HepG2 (cell line): Measurements from ENCODE around the gene FBXL7. TPM values are rescaled to one million over a fixed set of nuclear protein-coding genes. Genes with fewer than 3 reads are reported as not detected.

Source experiments
- ATAC-seq: fragments of 200-7000 bp; cut with Tn5 transposase; 3 replicates; pipeline ENCODE4 v1.9.1; 2020; ENCODE audit warnings: mild to moderate bottlenecking, moderate library complexity
- BruUV-seq: library from RNA; stranded (reverse); fragments of 400-500 nt; replicated peaks from 2 replicates; lab custom pipeline; 2021; lab: Mats Ljungman, UMichigan
- CTCF ChIA-PET: fragments of 300-600 bp; formaldehyde crosslinking; extraction: SDS; loops from one replicate; lab custom pipeline; 2021; ENCODE audit warnings: low total read pairs, inconsistent platforms, low intra/inter-chr PET ratio; lab: Yijun Ruan, JAX
- POLR2A ChIA-PET: fragments of 350-600 bp; sonication (Branson Sonifier 250); formaldehyde crosslinking; loops from one replicate; lab custom pipeline; 2020; ENCODE audit warnings: antibody characterized with exemption, inconsistent platforms; lab: Yijun Ruan, JAX
- DNase-seq: peaks from one replicate; pipeline ENCODE4 v3.0.0-alpha.2; 2015; ENCODE audit warnings: low spot score
- FAIRE-seq: peaks from 3 replicates; lab custom pipeline; 2011; peaks lifted over from hg19 to GRCh38; lab: Jason Lieb, UNC
- H2AFZ ChIP-seq: one replicate; pipeline ENCODE4 v1.6.1; 2011; ENCODE audit warnings: low read length, inconsistent platforms
- H3K27ac ChIP-seq: fragments of 300-600 bp; 3 replicates; pipeline ENCODE4 v1.8.0; 2011; ENCODE audit warnings: mixed run types, mild to moderate bottlenecking, mixed read lengths, low read length, inconsistent platforms; ENCODE audit not compliant: insufficient read depth; ENCODE audit errors: extremely low read length
- H3K27me3 ChIP-seq, 2 experiments: fragments of 200-600 bp in 1 of 2; 2 replicates in 1 of 2; 3 replicates in 1 of 2; pipeline versions ENCODE4 v1.6.0 to v1.8.0; 2011; ENCODE audit warnings: low read length in 2 of 2, mild to moderate bottlenecking in 2 of 2, moderate library complexity in 2 of 2, inconsistent platforms in 1 of 2; ENCODE audit not compliant: insufficient read depth in 2 of 2, control insufficient read depth in 1 of 2
- H3K36me3 ChIP-seq, 2 experiments: fragments of 200-600 bp in 1 of 2; replicated peaks in 1 of 2; 2 replicates in 1 of 2; 3 replicates in 1 of 2; pipeline versions ENCODE4 v1.5.1 to v1.8.0; 2011; ENCODE audit warnings: low read length in 2 of 2, inconsistent platforms in 1 of 2; ENCODE audit not compliant: insufficient read depth in 2 of 2, control insufficient read depth in 1 of 2
- H3K4me1 ChIP-seq: 2 replicates; pipeline ENCODE4 v1.5.1; 2012; ENCODE audit warnings: low read length, inconsistent platforms; ENCODE audit not compliant: insufficient read depth
- H3K4me2 ChIP-seq: 2 replicates; pipeline ENCODE4 v1.6.0; 2011; ENCODE audit warnings: low read depth, low read length, inconsistent platforms
- H3K4me3 ChIP-seq, 3 experiments: fragments of 200-600 bp in 1 of 3; sonication (generic), shearing (Covaris generic) in 1 of 3; replicated peaks in 1 of 3; 2 replicates each; pipeline ENCODE4 v1.5.1; 2011 to 2016; ENCODE audit warnings: low read length in 3 of 3, inconsistent platforms in 2 of 3, low read depth in 2 of 3, mild to moderate bottlenecking in 2 of 3, control low read depth in 1 of 3, mixed read lengths in 1 of 3; ENCODE audit not compliant: insufficient read depth in 1 of 3
- H3K79me2 ChIP-seq: one replicate; pipeline ENCODE4 v1.6.1; 2011; ENCODE audit warnings: low read length, inconsistent platforms; ENCODE audit not compliant: insufficient read depth
- H3K9ac ChIP-seq: 2 replicates; pipeline ENCODE4 v1.6.0; 2011; ENCODE audit warnings: mild to moderate bottlenecking, low read depth, low read length, inconsistent platforms; ENCODE audit not compliant: insufficient read depth
- H3K9me3 ChIP-seq: 2 replicates; pipeline ENCODE4 v1.5.1; 2012; ENCODE audit warnings: mild to moderate bottlenecking, low read length
- H4K20me1 ChIP-seq: 2 replicates; pipeline ENCODE4 v1.6.0; 2011; ENCODE audit warnings: inconsistent platforms, mild to moderate bottlenecking, low read length, moderate library complexity; ENCODE audit not compliant: insufficient read depth
- FOXM1 ChIP-seq: sonication (generic); formaldehyde crosslinking; IDR thresholded peaks from 2 replicates; pipeline ENCODE4 v1.5.0; 2020; ENCODE audit warnings: missing genetic modification reagents
- RXRA ChIP-seq: sonication (generic); formaldehyde crosslinking; IDR thresholded peaks from 2 replicates; pipeline ENCODE4 v1.5.1; 2020; ENCODE audit warnings: missing genetic modification reagents
- ZIK1 ChIP-seq: sonication (generic); formaldehyde crosslinking; IDR thresholded peaks from 2 replicates; pipeline ENCODE4 v1.5.0; 2020; ENCODE audit warnings: mild to moderate bottlenecking, low read depth, missing genetic modification reagents, borderline replicate concordance
- ZNF253 ChIP-seq: sonication (generic); formaldehyde crosslinking; IDR thresholded peaks from 2 replicates; pipeline ENCODE4 v1.8.0; 2022; ENCODE audit warnings: mild to moderate bottlenecking, missing genetic modification reagents, borderline replicate concordance
- ZNF530 ChIP-seq: sonication (generic); formaldehyde crosslinking; IDR thresholded peaks from 2 replicates; pipeline ENCODE4 v1.5.0; 2020; ENCODE audit warnings: low read depth, mild to moderate bottlenecking, missing genetic modification reagents
- ZNF562 ChIP-seq: sonication (generic); formaldehyde crosslinking; IDR thresholded peaks from 2 replicates; pipeline ENCODE4 v1.8.0; 2022; ENCODE audit warnings: missing genetic modification reagents, borderline replicate concordance
- ZNF878 ChIP-seq: sonication (generic); formaldehyde crosslinking; IDR thresholded peaks from 2 replicates; pipeline ENCODE4 v1.8.1; 2023; ENCODE audit warnings: mild to moderate bottlenecking, missing genetic modification reagents, moderate library complexity
- WGBS: methylation state at CpG from one replicate; pipeline ENCODE4 v1.1.6; 2017; ENCODE audit warnings: low lambda C conversion rate; 5-methylcytosine and 5-hydroxymethylcytosine counted together
- in situ Hi-C: cut with HindIII; loops from 2 replicates; pipeline ENCODE4 v1.10.0; 2017; ENCODE audit warnings: low pct_unique_long_range_greater_than_20kb; ENCODE audit not compliant: extremely low pct_ligation_motif_present
- intact Hi-C: fragments of 100-400 bp; cut with micrococcal nuclease; formaldehyde crosslinking; loops from one replicate; pipeline ENCODE4 v1.10.0; 2022; ENCODE audit not compliant: unreplicated experiment
- polyA plus RNA-seq, 8 experiments: library from polyadenylated mRNA; depleted of rRNA in 3 of 8; stranded (reverse) in 7 of 8; unstranded in 1 of 8; fragments of >200 nt; fragmentation: Illumina TruSeq in 4 of 8; extraction: Trizol in 4 of 8; gene quantifications; 2 replicates each; pipeline versions ENCODE4 v1.2.1 to v1.2.3, GENCODE V29; 2011 to 2016; ENCODE audit warnings: low read depth in 4 of 8, missing spikeins in 1 of 8, mixed read lengths in 1 of 8; ENCODE audit not compliant: insufficient read depth in 1 of 8
- total RNA-seq, 5 experiments: library from RNA; depleted of rRNA; stranded (reverse); fragments of >200 nt; fragmentation: Illumina TruSeq; extraction: Trizol; gene quantifications; 2 replicates each; pipeline ENCODE4 v1.2.3, GENCODE V29; 2016; ENCODE audit warnings: low read depth in 1 of 5
- TF ChIP-seq, protein P1 (sequence below): sonication (generic); formaldehyde crosslinking; IDR thresholded peaks from 2 replicates; pipeline ENCODE4 v1.5.1; 2020; ENCODE audit warnings: missing genetic modification reagents, mild to moderate bottlenecking, borderline replicate concordance
- TF ChIP-seq, protein P2 (sequence below): sonication (generic); formaldehyde crosslinking; IDR thresholded peaks from 2 replicates; pipeline ENCODE4 v1.9.0; 2022; ENCODE audit warnings: low read depth, missing genetic modification reagents

Gene FBXL7
- total and polyA plus RNA-seq, 2 of the 13 experiments (the other 11 are each of a cell fraction or from before 2014, with no cell fraction given), result 0.07 TPM; not detected in 1

DNA sequence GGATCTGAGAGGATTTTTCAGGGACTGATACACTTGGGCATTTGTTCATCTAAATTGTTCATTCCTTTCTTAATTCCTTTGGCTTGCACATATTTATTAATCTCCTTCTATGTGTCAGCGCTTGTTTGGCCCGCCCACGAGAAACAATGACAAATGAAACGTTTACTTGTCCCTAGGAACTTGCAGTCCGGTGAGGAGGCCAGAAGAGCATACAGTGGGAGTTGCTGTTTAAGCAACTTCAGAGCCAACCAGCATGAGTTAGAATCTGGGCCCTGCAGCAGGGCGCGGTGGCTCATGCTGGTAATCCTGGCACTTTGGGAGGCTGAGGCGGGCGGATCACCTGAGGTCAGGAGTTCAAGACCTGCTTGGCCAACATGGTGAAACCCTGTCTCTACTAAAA, 18.8 kb downstream of the FBXL7 start:
- H3K27ac ChIP-seq, result no peak overlapping the region
- H3K79me2 ChIP-seq, result no peaks in the 10 kb centered on the region
- in situ Hi-C loops, result no loop called here
- no peaks in the 10 kb centered on the region for H3K9me3 ChIP-seq
- no peak overlapping the region for H3K4me2 ChIP-seq
- TF ChIP-seq RXRA (CRISPR knock-in tag), result no peak
- no peak for TF ChIP-seq ZNF562 (CRISPR knock-in tag)
- TF ChIP-seq FOXM1 (CRISPR knock-in tag), result no peak
- no peak for TF ChIP-seq ZNF530 (CRISPR knock-in tag)
- TF ChIP-seq ZNF878 (CRISPR knock-in tag), result no peak
- no peak for TF ChIP-seq ZIK1
- TF ChIP-seq, protein P1, sequence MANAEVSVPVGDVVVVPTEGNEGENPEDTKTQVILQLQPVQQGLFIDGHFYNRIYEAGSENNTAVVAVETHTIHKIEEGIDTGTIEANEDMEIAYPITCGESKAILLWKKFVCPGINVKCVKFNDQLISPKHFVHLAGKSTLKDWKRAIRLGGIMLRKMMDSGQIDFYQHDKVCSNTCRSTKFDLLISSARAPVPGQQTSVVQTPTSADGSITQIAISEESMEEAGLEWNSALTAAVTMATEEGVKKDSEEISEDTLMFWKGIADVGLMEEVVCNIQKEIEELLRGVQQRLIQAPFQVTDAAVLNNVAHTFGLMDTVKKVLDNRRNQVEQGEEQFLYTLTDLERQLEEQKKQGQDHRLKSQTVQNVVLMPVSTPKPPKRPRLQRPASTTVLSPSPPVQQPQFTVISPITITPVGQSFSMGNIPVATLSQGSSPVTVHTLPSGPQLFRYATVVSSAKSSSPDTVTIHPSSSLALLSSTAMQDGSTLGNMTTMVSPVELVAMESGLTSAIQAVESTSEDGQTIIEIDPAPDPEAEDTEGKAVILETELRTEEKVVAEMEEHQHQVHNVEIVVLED (CRISPR knock-in tag), result no peak
- TF ChIP-seq, protein P2, sequence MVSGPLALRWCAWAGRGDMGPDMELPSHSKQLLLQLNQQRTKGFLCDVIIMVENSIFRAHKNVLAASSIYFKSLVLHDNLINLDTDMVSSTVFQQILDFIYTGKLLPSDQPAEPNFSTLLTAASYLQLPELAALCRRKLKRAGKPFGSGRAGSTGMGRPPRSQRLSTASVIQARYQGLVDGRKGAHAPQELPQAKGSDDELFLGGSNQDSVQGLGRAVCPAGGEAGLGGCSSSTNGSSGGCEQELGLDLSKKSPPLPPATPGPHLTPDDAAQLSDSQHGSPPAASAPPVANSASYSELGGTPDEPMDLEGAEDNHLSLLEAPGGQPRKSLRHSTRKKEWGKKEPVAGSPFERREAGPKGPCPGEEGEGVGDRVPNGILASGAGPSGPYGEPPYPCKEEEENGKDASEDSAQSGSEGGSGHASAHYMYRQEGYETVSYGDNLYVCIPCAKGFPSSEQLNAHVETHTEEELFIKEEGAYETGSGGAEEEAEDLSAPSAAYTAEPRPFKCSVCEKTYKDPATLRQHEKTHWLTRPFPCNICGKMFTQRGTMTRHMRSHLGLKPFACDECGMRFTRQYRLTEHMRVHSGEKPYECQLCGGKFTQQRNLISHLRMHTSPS (CRISPR knock-in tag), result no peak
- TF ChIP-seq ZNF253 (CRISPR knock-in tag), result no peak
- no TSS peak for BruUV-seq
- FAIRE-seq, result no peak
- H2AFZ ChIP-seq, result no peak overlapping the region
- no peaks in the 10 kb centered on the region for H3K27me3 ChIP-seq
- H3K4me1 ChIP-seq, result no peaks in the 10 kb centered on the region
- no peaks in the 10 kb centered on the region for H3K36me3 ChIP-seq
- no peak overlapping the region for H3K9ac ChIP-seq
- no peaks in the 10 kb centered on the region for H4K20me1 ChIP-seq
- intact Hi-C loops, result no loop called here
- no peak for DNase-seq
- ChIA-PET POLR2A (no interaction called here), CTCF (no interaction called here)
- 42% methylated on average over 9 of the region's 9 CpGs for WGBS
- no peak for ATAC-seq
- H3K4me3 ChIP-seq, result no peak overlapping the region
